CD4-positive, alpha-beta T cell (primary cell): ENCODE measurements around the gene PCDH9. TPM values are rescaled to one million over a fixed set of nuclear protein-coding genes. Genes with fewer than 3 reads are reported as not detected.

Experiments used
- ATAC-seq: fragments of 200-7000 bp; cut with Tn5 transposase; one replicate; pipeline ENCODE4 v1.10.0; 2022; ENCODE audit warnings: mild to moderate bottlenecking; ENCODE audit not compliant: poor library complexity
- CTCF ChIA-PET: fragments of 350-600 bp; sonication (Branson Sonifier 250); formaldehyde crosslinking; loops from one replicate; lab custom pipeline; 2021; ENCODE audit warnings: antibody characterized with exemption, inconsistent platforms; lab: Charles Lee
- POLR2A ChIA-PET: fragments of 350-600 bp; sonication (Branson Sonifier 250); formaldehyde crosslinking; loops from one replicate; lab custom pipeline; 2021; ENCODE audit warnings: antibody characterized with exemption, inconsistent platforms; lab: Charles Lee
- DNase-seq, 14 experiments: peaks; one replicate each; pipeline ENCODE4 v3.0.0-alpha.2; 2013 to 2020; ENCODE audit warnings: mixed read lengths in 2 of 14
- H3K27ac ChIP-seq, 2 donors: one replicate each; pipeline versions ENCODE4 v1.5.1 to v1.7.0; 2013; ENCODE audit warnings: low read length in 2 of 2, low read depth in 1 of 2, mild to moderate bottlenecking in 1 of 2
- H3K27me3 ChIP-seq, 2 experiments: 1 replicate in 1 of 2; 2 replicates in 1 of 2; pipeline versions ENCODE4 v1.6.1 to v1.7.0; 2013; ENCODE audit warnings: low read length in 2 of 2, control low read depth in 1 of 2, mild to moderate bottlenecking in 1 of 2, moderate library complexity in 1 of 2; ENCODE audit not compliant: insufficient read depth in 2 of 2, control insufficient read depth in 1 of 2
- H3K36me3 ChIP-seq: one replicate; pipeline ENCODE4 v1.6.1; 2013; ENCODE audit warnings: low read length, control low read depth; ENCODE audit not compliant: insufficient read depth
- H3K4me1 ChIP-seq: one replicate; pipeline ENCODE4 v1.6.1; 2013; ENCODE audit warnings: low read length, control low read depth; ENCODE audit not compliant: insufficient read depth
- H3K4me3 ChIP-seq: one replicate; pipeline ENCODE4 v1.5.1; 2013; ENCODE audit warnings: mild to moderate bottlenecking, low read length, moderate library complexity
- H3K9me3 ChIP-seq, 2 experiments: 1 replicate in 1 of 2; 2 replicates in 1 of 2; pipeline versions ENCODE4 v1.6.1 to v1.7.0; 2013; ENCODE audit warnings: low read length in 2 of 2, mild to moderate bottlenecking in 2 of 2, control low read depth in 1 of 2, moderate library complexity in 1 of 2; ENCODE audit not compliant: control insufficient read depth in 1 of 2, insufficient read depth in 1 of 2
- H3K27ac Mint-ChIP-seq: one replicate; pipeline ENCODE4 v1.8.0; 2020; ENCODE audit warnings: mixed read lengths
- H3K27me3 Mint-ChIP-seq: one replicate; pipeline ENCODE4 v1.8.0; 2021; ENCODE audit warnings: mixed read lengths
- H3K36me3 Mint-ChIP-seq: one replicate; pipeline ENCODE4 v1.8.0; 2021; ENCODE audit warnings: low read depth, mixed read lengths
- H3K4me1 Mint-ChIP-seq: one replicate; pipeline ENCODE4 v1.8.0; 2021; ENCODE audit warnings: low read depth, mixed read lengths
- H3K4me3 Mint-ChIP-seq: one replicate; pipeline ENCODE4 v1.8.0; 2020; ENCODE audit warnings: mild to moderate bottlenecking, mixed read lengths
- H3K9me3 Mint-ChIP-seq: one replicate; pipeline ENCODE4 v1.8.0; 2020; ENCODE audit warnings: mixed read lengths
- intact Hi-C, 2 experiments: fragments of 100-400 bp; cut with DNase I in 1 of 2; cut with micrococcal nuclease in 1 of 2; formaldehyde crosslinking; loops; one replicate each; pipeline versions ENCODE4 v1.15.1 to v1.9.0; 2023 to 2025; cut with DNase I, micrococcal nuclease
- total RNA-seq, 174 experiments: library from RNA in 2 of 174; stranded (reverse) in 2 of 174; gene quantifications; one replicate each; pipeline ENCODE4 v1.2.3 and lab custom pipeline; 2021 to 2026
- TF ChIP-seq, protein P1 (sequence below): fragments of 200-600 bp; IDR thresholded peaks from one replicate; pipeline ENCODE4 v1.8.0; 2022; ENCODE audit warnings: antibody characterized with exemption, mild to moderate bottlenecking

The PCDH9 gene
- total RNA-seq, 2 experiments from 2014 or later = 0.08 to 0.19 TPM

- H3K27ac Mint-ChIP-seq = no peak overlapping the region
- H3K9me3 Mint-ChIP-seq = no peaks in the 10 kb centered on the region
- intact Hi-C loops = no loop called here
Measured at GRCh38 chr13:66879988-66880387, 350.1 kb downstream of the PCDH9 start.

DNA sequence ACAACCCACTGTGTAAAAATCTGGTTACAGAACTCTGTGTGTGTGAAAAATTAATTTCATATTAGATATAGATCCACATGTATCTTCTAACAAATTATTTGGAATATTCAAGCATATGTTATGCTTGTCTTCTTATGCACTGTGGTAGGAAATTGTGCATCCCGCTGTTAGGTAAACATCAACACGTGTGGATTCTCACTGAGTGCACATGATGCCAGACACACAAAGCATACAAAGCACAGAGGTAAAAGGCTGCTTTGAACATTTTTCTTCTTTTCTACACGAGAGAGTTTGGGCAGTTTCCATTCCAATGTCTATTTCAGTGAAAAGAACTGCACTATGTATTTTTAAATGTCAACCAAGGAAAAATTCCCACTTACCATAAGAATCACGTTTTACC lies 354.9 kb downstream of the PCDH9 start:
- H3K36me3 Mint-ChIP-seq = no peaks in the 10 kb centered on the region

More at GRCh38 chr13:66879988-66880387, 350.1 kb downstream of the PCDH9 start:
- Mint-ChIP-seq H3K4me3 (no peak overlapping the region), H3K36me3 (no peaks in the 10 kb centered on the region), H3K27me3 (no peaks in the 10 kb centered on the region), H3K4me1 (no peaks in the 10 kb centered on the region)
- Histone ChIP-seq H3K9me3 (peaks cover 0 to 3% of the 10 kb centered on the region in 2 experiments), H3K27me3 (no peaks in the 10 kb centered on the region), H3K4me1 (no peaks in the 10 kb centered on the region), H3K27ac (no peak overlapping the region), H3K4me3 (no peak overlapping the region), H3K36me3 (no peaks in the 10 kb centered on the region)
- CTCF ChIA-PET = no interaction called here
- ATAC-seq = no peak
- TF ChIP-seq, protein P1, sequence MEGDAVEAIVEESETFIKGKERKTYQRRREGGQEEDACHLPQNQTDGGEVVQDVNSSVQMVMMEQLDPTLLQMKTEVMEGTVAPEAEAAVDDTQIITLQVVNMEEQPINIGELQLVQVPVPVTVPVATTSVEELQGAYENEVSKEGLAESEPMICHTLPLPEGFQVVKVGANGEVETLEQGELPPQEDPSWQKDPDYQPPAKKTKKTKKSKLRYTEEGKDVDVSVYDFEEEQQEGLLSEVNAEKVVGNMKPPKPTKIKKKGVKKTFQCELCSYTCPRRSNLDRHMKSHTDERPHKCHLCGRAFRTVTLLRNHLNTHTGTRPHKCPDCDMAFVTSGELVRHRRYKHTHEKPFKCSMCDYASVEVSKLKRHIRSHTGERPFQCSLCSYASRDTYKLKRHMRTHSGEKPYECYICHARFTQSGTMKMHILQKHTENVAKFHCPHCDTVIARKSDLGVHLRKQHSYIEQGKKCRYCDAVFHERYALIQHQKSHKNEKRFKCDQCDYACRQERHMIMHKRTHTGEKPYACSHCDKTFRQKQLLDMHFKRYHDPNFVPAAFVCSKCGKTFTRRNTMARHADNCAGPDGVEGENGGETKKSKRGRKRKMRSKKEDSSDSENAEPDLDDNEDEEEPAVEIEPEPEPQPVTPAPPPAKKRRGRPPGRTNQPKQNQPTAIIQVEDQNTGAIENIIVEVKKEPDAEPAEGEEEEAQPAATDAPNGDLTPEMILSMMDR = no peak
- POLR2A ChIA-PET = no interaction called here
- no peak for DNase-seq

DNA sequence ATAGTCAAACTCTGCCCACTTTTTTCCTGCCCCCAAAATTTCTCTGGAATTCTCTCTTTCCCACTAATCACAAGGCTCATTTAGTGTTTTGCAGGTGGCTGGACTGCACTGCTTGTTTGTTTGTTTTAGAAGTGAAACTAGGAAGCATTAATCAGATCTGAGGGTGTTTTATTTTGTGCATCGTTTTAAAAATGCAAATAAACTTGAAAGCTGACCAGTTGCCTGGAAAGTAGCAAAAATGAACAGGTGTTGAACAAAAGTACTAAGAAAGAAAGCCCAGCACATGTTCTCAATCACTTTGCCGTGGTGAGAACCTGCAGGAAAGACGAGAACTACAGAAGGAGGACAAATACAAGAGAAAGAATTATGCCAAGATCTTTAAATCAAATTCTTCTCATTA lies 365.5 kb downstream of the PCDH9 start:
- H3K9me3 ChIP-seq = peaks cover 0 to 7% of the 10 kb centered on the region in 2 experiments
- DNase-seq (no peak), ATAC-seq (no peak)
- no peaks in the 10 kb centered on the region for H3K4me1 ChIP-seq
- ChIA-PET CTCF (no interaction called here), POLR2A (no interaction called here)
- H3K27ac ChIP-seq = no peak overlapping the region
- Mint-ChIP-seq H3K27ac (no peak overlapping the region), H3K4me3 (no peak overlapping the region), H3K4me1 (no peaks in the 10 kb centered on the region), H3K9me3 (no peaks in the 10 kb centered on the region), H3K36me3 (no peaks in the 10 kb centered on the region), H3K27me3 (no peaks in the 10 kb centered on the region)
- no peaks in the 10 kb centered on the region for H3K27me3 ChIP-seq
- no peaks in the 10 kb centered on the region for H3K36me3 ChIP-seq
- TF ChIP-seq, protein P1 = no peak
- H3K4me3 ChIP-seq = no peak overlapping the region
- intact Hi-C loops = no loop called here

More for the DNA sequence above, 354.9 kb downstream of the PCDH9 start:
- Mint-ChIP-seq H3K4me3 (no peak overlapping the region), H3K9me3 (peaks cover 2% of the 10 kb centered on the region), H3K27ac (no peak overlapping the region), H3K27me3 (no peaks in the 10 kb centered on the region), H3K4me1 (no peaks in the 10 kb centered on the region)
- TF ChIP-seq, protein P1 = no peak
- Histone ChIP-seq H3K27me3 (no peaks in the 10 kb centered on the region), H3K4me3 (no peak overlapping the region), H3K27ac (no peak overlapping the region), H3K36me3 (no peaks in the 10 kb centered on the region), H3K9me3 (peaks cover 0 to 3% of the 10 kb centered on the region in 2 experiments), H3K4me1 (no peaks in the 10 kb centered on the region)
- CTCF ChIA-PET = no interaction called here
- DNase-seq (no peak), ATAC-seq (no peak)
- intact Hi-C loops = no loop called here
- POLR2A ChIA-PET = no interaction called here
